B cell (primary cell): ENCODE data around the gene TPP1. TPM values are rescaled to one million over a fixed set of nuclear protein-coding genes. Genes with fewer than 3 reads are reported as not detected.
A peak's percentile ranks its signal among the peaks of the same experiment; 100 is the strongest.

Experiments
- ATAC-seq: fragments of 200-7000 bp; cut with Tn5 transposase; one replicate; pipeline ENCODE4 v1.10.0; 2021; ENCODE audit warnings: low read depth, mild to moderate bottlenecking, moderate number of reproducible peaks, moderate library complexity
- CTCF ChIA-PET: fragments of 350-600 bp; sonication (Branson Sonifier 250); formaldehyde crosslinking; loops from one replicate; lab custom pipeline; 2021; ENCODE audit warnings: antibody characterized with exemption, inconsistent platforms; lab: Charles Lee
- POLR2A ChIA-PET: fragments of 350-600 bp; sonication (Branson Sonifier 250); formaldehyde crosslinking; loops from one replicate; lab custom pipeline; 2021; ENCODE audit warnings: antibody characterized with exemption; lab: Charles Lee
- DNase-seq: peaks from one replicate; pipeline ENCODE4 v3.0.0; 2013
- H2AFZ ChIP-seq: 2 replicates; pipeline ENCODE4 v1.6.1; 2012; ENCODE audit warnings: mild to moderate bottlenecking, low read depth, low read length; ENCODE audit not compliant: insufficient read depth, poor library complexity, severe bottlenecking
- H3K27ac ChIP-seq, 2 donors: 1 replicate in 1 of 2; 2 replicates in 1 of 2; pipeline ENCODE4 v1.5.1; 2012 to 2013; ENCODE audit warnings: low read length in 2 of 2, mild to moderate bottlenecking in 2 of 2, moderate library complexity in 1 of 2
- H3K27me3 ChIP-seq, 4 experiments: fragments of 200-600 bp in 1 of 4; sonication (generic) in 1 of 4; replicated peaks in 1 of 4; 1 replicate in 2 of 4; 2 replicates in 2 of 4; pipeline versions ENCODE4 v1.6.1 to v1.7.0; 2013 to 2016; ENCODE audit warnings: low read length in 3 of 4, mild to moderate bottlenecking in 2 of 4, mixed read lengths in 1 of 4, moderate library complexity in 1 of 4; ENCODE audit not compliant: insufficient read depth in 4 of 4, control insufficient read depth in 3 of 4; ENCODE audit errors: control extremely low read depth in 1 of 4
- H3K36me3 ChIP-seq, 2 experiments: replicated peaks in 1 of 2; 1 replicate in 1 of 2; 2 replicates in 1 of 2; pipeline versions ENCODE4 v1.6.1 to v1.7.1; 2013; ENCODE audit warnings: low read length in 1 of 2; ENCODE audit not compliant: insufficient read depth in 2 of 2, control insufficient read depth in 1 of 2; ENCODE audit errors: control extremely low read depth in 1 of 2, extremely low read depth in 1 of 2
- H3K4me1 ChIP-seq, 2 donors: fragments of 200-600 bp in 1 of 2; sonication (generic) in 1 of 2; 1 replicate in 1 of 2; 2 replicates in 1 of 2; pipeline versions ENCODE4 v1.5.1 to v1.6.1; 2013 to 2017; ENCODE audit warnings: low read length in 2 of 2; ENCODE audit not compliant: control insufficient read depth in 2 of 2, insufficient read depth in 2 of 2
- H3K4me2 ChIP-seq: replicated peaks from 2 replicates; pipeline ENCODE3; 2012; ENCODE audit warnings: mild to moderate bottlenecking, low read depth, low read length; ENCODE audit not compliant: poor library complexity, severe bottlenecking
- H3K4me3 ChIP-seq, 5 experiments: fragments of 200-600 bp in 1 of 5; sonication (generic) in 1 of 5; 1 replicate in 3 of 5; 2 replicates in 2 of 5; pipeline versions ENCODE4 v1.5.1 to v1.7.0; 2011 to 2016; ENCODE audit warnings: low read length in 4 of 5, mild to moderate bottlenecking in 4 of 5, low read depth in 2 of 5, control low read depth in 1 of 5, moderate library complexity in 1 of 5; ENCODE audit not compliant: insufficient read depth in 1 of 5; ENCODE audit errors: control extremely low read depth in 1 of 5, extremely low read depth in 1 of 5
- H3K79me2 ChIP-seq: fragments of 200-600 bp; sonication (generic); one replicate; pipeline ENCODE4 v1.6.0; 2016; ENCODE audit warnings: low read length; ENCODE audit not compliant: control insufficient read depth, insufficient read depth
- H3K9ac ChIP-seq: fragments of 200-600 bp; sonication (generic); 2 replicates; pipeline ENCODE4 v1.6.1; 2017; ENCODE audit warnings: mild to moderate bottlenecking, low read length, moderate library complexity
- H3K9me3 ChIP-seq, 3 donors: one replicate each; pipeline versions ENCODE4 v1.6.1 to v1.7.1; 2013; ENCODE audit warnings: low read length in 2 of 3; ENCODE audit not compliant: control insufficient read depth in 2 of 3, insufficient read depth in 1 of 3; ENCODE audit errors: control extremely low read depth in 1 of 3
- H4K20me1 ChIP-seq: 2 replicates; pipeline ENCODE4 v1.6.0; 2012; ENCODE audit warnings: mild to moderate bottlenecking, low read length; ENCODE audit not compliant: insufficient read depth, control insufficient read depth, poor library complexity, severe bottlenecking
- H3K27ac Mint-ChIP-seq: one replicate; pipeline ENCODE4 v1.8.0; 2021; ENCODE audit warnings: mixed read lengths
- H3K27me3 Mint-ChIP-seq: one replicate; pipeline ENCODE4 v1.8.0; 2021; ENCODE audit warnings: mixed read lengths
- H3K4me1 Mint-ChIP-seq: one replicate; pipeline ENCODE4 v1.8.0; 2021; ENCODE audit warnings: mixed read lengths
- H3K4me3 Mint-ChIP-seq: one replicate; pipeline ENCODE4 v1.8.0; 2021; ENCODE audit warnings: mixed read lengths
- H3K9me3 Mint-ChIP-seq: one replicate; pipeline ENCODE4 v1.8.0; 2022; ENCODE audit warnings: mixed read lengths; ENCODE audit not compliant: insufficient read depth
- EZH2 ChIP-seq: IDR thresholded peaks from 2 replicates; pipeline ENCODE4 v1.6.1; 2012; ENCODE audit warnings: borderline replicate concordance, low read depth, mild to moderate bottlenecking, moderate library complexity, low read length; ENCODE audit not compliant: insufficient read depth, poor library complexity, severe bottlenecking
- WGBS: methylation state at CpG from one replicate; pipeline ENCODE4 v1.1.5; 2013; ENCODE audit warnings: missing lambda C conversion rate; ENCODE audit not compliant: insufficient coverage; 5-methylcytosine and 5-hydroxymethylcytosine counted together
- intact Hi-C: fragments of 100-400 bp; cut with micrococcal nuclease; formaldehyde crosslinking; loops from one replicate; pipeline ENCODE4 v1.10.0; 2022
- polyA plus RNA-seq: library from polyadenylated mRNA; depleted of rRNA; stranded (reverse); fragments of >200 nt; gene quantifications from 2 replicates; pipeline ENCODE4 v1.2.3, GENCODE V29; 2012
- total RNA-seq, 2 donors: library from RNA; stranded (reverse); fragments of 120-200 nt in 1 of 2; gene quantifications; 1 replicate in 1 of 2; 2 replicates in 1 of 2; pipeline versions ENCODE4 v1.2.3 to v1.2.4, GENCODE V29; 2013 to 2022
- TF ChIP-seq, protein P1 (sequence below): fragments of 200-600 bp; IDR thresholded peaks from one replicate; pipeline ENCODE4 v1.8.0; 2022; ENCODE audit warnings: antibody characterized with exemption, mild to moderate bottlenecking

TPP1 gene
- total and polyA plus RNA-seq, 2 donors (not counting 1 experiment from before 2014, with no cell fraction given), result 133 to 191 TPM

DNA sequence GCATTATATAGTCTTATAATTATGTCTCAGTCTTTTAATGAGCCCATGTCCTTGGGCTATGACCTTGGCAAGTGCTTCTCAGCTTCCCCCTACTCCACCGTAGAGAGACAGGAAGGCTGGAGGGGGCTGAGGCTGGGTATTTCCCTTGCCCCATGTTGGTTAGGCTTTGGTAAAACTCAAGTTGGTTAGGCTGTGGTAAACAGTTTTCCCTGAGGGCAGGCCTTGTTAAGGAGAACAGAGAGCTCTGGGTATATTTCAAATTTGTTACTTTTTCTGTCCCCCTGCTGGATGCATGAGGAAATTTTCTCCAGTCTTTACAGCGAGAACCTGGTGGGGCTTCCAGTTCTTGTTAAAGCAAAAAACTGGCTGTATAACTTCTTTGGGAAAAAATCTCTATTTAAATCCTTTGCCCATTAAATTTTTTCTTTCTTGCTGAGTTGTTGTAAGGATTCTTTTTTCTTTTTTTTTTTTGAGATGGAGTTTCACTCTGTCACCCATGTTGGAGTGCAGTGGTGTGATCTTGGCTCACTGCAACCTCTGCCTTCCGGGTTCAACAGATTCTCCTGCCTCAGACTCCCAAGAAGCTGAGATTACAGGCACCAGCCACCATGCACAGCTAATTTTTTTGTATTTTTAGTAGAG lies 48.6 kb upstream of the TPP1 start:
- ChIA-PET CTCF (interaction anchor here (0.6 to 4.1 kb wide), 28 partner anchors 9 to 1310 kb away, joined by 3 to 52 read pairs (median 6); partner anchors contain the start of genes DCHS1, ILK, MRPL17 and RRP8), POLR2A (interaction anchor here (0.7 to 0.9 kb wide), 3 partner anchors 49 to 186 kb away, joined by 3 to 7 read pairs (median 4); partner anchors contain the start of genes TIMM10B and TPP1)
- Histone ChIP-seq H4K20me1 (no peaks in the 10 kb centered on the region), H3K27ac (no peak overlapping the region), H3K4me1 (peaks cover 0 to 5% of the 10 kb centered on the region in 2 donors), H2AFZ (peak overlapping the region; percentile 12), H3K36me3 (no peaks in the 10 kb centered on the region), H3K9ac (no peak overlapping the region), H3K27me3 (no peaks in the 10 kb centered on the region), H3K9me3 (no peaks in the 10 kb centered on the region), H3K4me3 (no peak overlapping the region), H3K4me2 (no peak overlapping the region), H3K79me2 (no peaks in the 10 kb centered on the region)
- WGBS, result no CpG with 5 or more reads among the region's 3 CpGs
- H3K4me1 Mint-ChIP-seq, result peaks cover 5% of the 10 kb centered on the region
- H3K9me3 Mint-ChIP-seq, result no peaks in the 10 kb centered on the region
- H3K27ac Mint-ChIP-seq, result peak overlapping the region; percentile 34
- peak; percentile 79 for ATAC-seq
- intact Hi-C loops, result loop anchor here (1.0 kb wide), 4 partner anchors 49 to 289 kb away; partner anchors contain the start of genes ILK, RRP8 and TPP1
- peaks cover 6% of the 10 kb centered on the region for H3K27me3 Mint-ChIP-seq
- no peak overlapping the region for H3K4me3 Mint-ChIP-seq
- peak; percentile 70 for DNase-seq
- TF ChIP-seq, protein P1, sequence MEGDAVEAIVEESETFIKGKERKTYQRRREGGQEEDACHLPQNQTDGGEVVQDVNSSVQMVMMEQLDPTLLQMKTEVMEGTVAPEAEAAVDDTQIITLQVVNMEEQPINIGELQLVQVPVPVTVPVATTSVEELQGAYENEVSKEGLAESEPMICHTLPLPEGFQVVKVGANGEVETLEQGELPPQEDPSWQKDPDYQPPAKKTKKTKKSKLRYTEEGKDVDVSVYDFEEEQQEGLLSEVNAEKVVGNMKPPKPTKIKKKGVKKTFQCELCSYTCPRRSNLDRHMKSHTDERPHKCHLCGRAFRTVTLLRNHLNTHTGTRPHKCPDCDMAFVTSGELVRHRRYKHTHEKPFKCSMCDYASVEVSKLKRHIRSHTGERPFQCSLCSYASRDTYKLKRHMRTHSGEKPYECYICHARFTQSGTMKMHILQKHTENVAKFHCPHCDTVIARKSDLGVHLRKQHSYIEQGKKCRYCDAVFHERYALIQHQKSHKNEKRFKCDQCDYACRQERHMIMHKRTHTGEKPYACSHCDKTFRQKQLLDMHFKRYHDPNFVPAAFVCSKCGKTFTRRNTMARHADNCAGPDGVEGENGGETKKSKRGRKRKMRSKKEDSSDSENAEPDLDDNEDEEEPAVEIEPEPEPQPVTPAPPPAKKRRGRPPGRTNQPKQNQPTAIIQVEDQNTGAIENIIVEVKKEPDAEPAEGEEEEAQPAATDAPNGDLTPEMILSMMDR, result peak; percentile 75
- no peak for TF ChIP-seq EZH2
